SK-N-MC (cell line): ENCODE measurements around the gene GPR42.
"Not testable (repeated sequence)": the region's sequence is repeated elsewhere in the genome, so short reads cannot be mapped to it uniquely, and the experiment has no call there.

ENCODE experiments used
- DNase-seq: peaks from one replicate; pipeline ENCODE4 v3.0.0-alpha.2; 2011; ENCODE audit warnings: low read depth, low spot score
- H3K27ac ChIP-seq: fragments of 200-600 bp; sonication (generic); 2 replicates; pipeline ENCODE4 v1.5.1; 2016; ENCODE audit warnings: mixed run types
- H3K36me3 ChIP-seq: fragments of 200-600 bp; sonication (generic); 2 replicates; pipeline ENCODE4 v1.6.1; 2017; ENCODE audit warnings: antibody characterized with exemption, low read length, mixed read lengths; ENCODE audit not compliant: insufficient read depth
- H3K4me3 ChIP-seq: fragments of 200-600 bp; sonication (generic); 2 replicates; pipeline ENCODE4 v1.5.1; 2016
- H3K9ac ChIP-seq: fragments of 200-600 bp; sonication (generic); 2 replicates; pipeline ENCODE4 v1.8.0; 2017; ENCODE audit warnings: mixed run types, mixed read lengths; ENCODE audit not compliant: insufficient read length
- H3K9me3 ChIP-seq: fragments of 200-600 bp; sonication (generic); 2 replicates; pipeline ENCODE4 v1.6.1; 2017; ENCODE audit warnings: low read depth, mild to moderate bottlenecking, antibody characterized with exemption, low read length, moderate library complexity, mixed read lengths
- EZH2 ChIP-seq: fragments of 200-600 bp; sonication (generic); IDR thresholded peaks from one replicate; pipeline ENCODE4 v1.6.1; 2017; ENCODE audit warnings: antibody characterized with exemption
- FOXP2 ChIP-seq: optimal IDR thresholded peaks from 2 replicates; pipeline ENCODE3; 2011; ENCODE audit warnings: mild to moderate bottlenecking, moderate library complexity; ENCODE audit not compliant: insufficient read depth; ENCODE audit errors: extremely low read length, control extremely low read depth
- POLR2AphosphoS5 ChIP-seq: IDR thresholded peaks from 2 replicates; pipeline ENCODE4 v1.6.1; 2012; ENCODE audit warnings: mild to moderate bottlenecking, low read depth, low read length, borderline replicate concordance

GPR42 gene

DNA sequence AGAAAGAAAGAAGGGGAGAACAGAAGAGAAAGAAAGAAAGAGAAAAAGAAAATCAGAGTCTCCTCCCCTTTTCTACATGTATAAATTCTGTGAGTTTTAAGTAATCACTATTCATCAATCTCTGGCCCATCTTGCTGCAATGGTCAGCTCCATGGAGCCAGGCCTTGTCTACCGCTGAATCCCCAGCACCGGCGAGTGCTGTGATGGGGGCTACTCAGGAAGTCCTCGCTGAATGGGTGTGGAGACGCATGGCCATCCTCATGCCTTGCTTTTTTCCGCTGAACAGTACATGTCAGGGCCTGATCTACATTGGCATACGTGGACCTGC, 29.9 kb downstream of the GPR42 start:
- no peak overlapping the region for H3K9ac ChIP-seq
- no peaks in the 10 kb centered on the region for H3K36me3 ChIP-seq
- H3K4me3 ChIP-seq = no peak overlapping the region
- no peak for DNase-seq
- H3K9me3 ChIP-seq = no peaks in the 10 kb centered on the region
- no peak for TF ChIP-seq POLR2AphosphoS5
- no peak for TF ChIP-seq EZH2
- TF ChIP-seq FOXP2 = no peak
- H3K27ac ChIP-seq = no peak overlapping the region

DNA sequence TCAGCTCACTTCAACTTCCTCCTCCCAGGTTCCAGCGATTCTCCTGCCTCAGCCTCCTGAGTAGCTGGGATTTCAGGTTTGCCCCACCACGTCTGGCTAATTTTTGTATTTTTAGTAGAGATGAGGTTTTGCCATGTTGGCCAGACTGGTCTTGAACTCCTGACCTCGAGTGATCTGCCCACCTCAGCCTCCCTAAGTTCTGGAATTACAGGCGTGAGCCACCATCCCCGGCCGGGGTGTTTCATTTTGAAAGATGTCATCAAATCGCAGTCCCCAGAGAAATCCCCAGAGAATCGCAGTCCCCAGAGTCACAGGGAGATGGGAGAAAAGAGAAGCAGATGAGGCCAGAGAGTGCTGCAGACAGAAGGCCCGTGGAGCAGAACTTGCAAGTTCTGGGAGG, 30.5 kb downstream of the GPR42 start:
- not testable (repeated sequence) for H3K9ac ChIP-seq, H3K9me3 ChIP-seq, DNase-seq, H3K27ac ChIP-seq, H3K36me3 ChIP-seq, H3K4me3 ChIP-seq

DNA sequence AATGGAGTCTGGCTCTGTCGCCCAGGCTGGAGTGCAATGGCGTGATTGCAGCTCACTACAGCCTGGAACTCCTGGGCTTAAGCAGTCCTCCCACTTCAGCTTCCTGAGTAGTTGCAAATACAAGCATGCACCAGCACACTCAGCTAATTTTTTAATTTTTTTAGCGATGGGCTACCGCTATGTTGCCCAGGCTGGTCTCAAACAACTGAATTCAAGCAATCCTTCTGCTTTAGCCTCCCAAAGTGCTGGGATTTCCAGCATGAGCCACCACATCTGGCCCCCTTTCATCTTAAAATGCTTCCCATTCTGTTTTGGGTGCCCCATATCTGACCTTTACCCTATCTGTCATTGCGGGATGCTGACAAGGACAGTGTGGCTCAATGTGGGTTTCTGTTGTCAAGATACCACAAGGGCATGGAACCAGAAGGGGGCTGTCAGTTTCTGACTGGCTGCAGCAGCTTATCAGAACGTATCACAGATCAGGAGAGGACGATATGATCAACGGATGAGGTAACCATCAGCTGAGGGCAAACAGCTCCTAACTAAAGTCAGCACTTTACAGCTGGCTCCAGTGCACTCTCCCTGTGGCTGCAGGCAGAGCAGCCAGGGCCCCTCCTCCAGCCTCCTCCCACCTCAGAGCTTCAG, 32.4 kb downstream of the GPR42 start:
- no peak overlapping the region for H3K9ac ChIP-seq
- H3K27ac ChIP-seq = no peak overlapping the region
- TF ChIP-seq EZH2 = no peak
- TF ChIP-seq FOXP2 = no peak
- TF ChIP-seq POLR2AphosphoS5 = no peak
- DNase-seq = no peak
- H3K36me3 ChIP-seq = no peaks in the 10 kb centered on the region
- H3K4me3 ChIP-seq = no peak overlapping the region
- H3K9me3 ChIP-seq = no peaks in the 10 kb centered on the region

DNA sequence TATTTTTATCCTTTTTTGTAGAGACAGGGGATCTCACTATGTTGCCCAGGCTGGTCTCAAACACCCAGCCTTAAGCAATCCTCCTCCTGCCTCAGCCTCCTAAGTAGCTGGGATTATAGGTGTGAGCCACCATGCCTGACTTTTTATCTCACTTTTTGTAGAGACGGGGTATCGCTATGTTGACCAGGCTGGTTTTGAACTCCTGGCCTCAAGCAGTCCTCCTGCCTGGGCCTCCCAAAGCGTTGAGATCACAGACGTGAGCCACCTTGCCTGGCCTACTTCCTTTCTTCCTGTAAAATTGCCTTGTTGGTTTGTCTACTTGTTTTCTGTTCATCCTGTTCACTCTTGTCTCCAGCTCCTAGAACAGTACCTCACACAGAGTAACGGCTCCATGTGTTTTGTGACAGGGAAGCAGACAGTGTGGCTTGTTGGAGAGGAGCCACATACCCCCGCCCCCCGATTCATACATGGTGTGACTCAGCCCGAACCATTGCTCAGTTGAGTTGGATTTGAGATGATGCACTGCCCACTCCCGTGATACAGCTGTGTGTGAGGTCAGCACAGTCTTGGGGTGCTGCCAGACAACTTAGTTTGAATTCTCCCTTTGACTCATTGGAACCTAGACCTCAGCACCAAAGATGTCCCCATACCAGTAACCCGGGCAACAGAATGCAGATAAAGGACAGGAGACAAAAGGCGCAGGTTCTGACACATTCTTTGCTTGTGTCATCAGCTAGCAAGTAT, 34.2 kb downstream of the GPR42 start:
- no peak for TF ChIP-seq EZH2
- TF ChIP-seq FOXP2 = no peak
- no peak for TF ChIP-seq POLR2AphosphoS5
- Histone ChIP-seq H3K9me3 (no peaks in the 10 kb centered on the region), H3K36me3 (no peaks in the 10 kb centered on the region), H3K4me3 (no peak overlapping the region), H3K9ac (no peak overlapping the region), H3K27ac (no peak overlapping the region)
- DNase-seq = no peak

DNA sequence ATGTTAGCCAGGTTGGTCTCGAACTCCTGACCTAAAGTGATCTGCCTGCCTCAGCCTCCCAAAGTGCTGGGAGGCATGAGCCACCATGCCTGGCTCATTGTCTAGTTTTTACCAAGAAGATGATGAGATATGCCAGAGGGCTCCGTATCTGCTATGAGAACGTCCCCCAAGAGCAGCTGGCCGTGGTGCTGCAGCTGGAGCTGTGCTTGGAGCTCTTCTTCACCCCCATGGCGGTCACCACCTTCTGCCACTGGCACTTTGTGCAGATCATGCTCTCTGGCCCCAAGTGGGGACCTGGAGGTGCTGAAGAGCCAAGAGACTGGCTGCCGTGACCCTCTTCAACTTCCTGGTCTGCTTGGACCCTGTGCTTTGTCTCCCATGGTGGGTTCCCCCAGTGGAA, 36.8 kb downstream of the GPR42 start:
- Histone ChIP-seq H3K4me3 (no peak overlapping the region), H3K36me3 (no peaks in the 10 kb centered on the region), H3K27ac (no peak overlapping the region), H3K9me3 (no peaks in the 10 kb centered on the region), H3K9ac (no peak overlapping the region)
- DNase-seq = no peak
- TF ChIP-seq EZH2 (no peak), FOXP2 (no peak), POLR2AphosphoS5 (no peak)

DNA sequence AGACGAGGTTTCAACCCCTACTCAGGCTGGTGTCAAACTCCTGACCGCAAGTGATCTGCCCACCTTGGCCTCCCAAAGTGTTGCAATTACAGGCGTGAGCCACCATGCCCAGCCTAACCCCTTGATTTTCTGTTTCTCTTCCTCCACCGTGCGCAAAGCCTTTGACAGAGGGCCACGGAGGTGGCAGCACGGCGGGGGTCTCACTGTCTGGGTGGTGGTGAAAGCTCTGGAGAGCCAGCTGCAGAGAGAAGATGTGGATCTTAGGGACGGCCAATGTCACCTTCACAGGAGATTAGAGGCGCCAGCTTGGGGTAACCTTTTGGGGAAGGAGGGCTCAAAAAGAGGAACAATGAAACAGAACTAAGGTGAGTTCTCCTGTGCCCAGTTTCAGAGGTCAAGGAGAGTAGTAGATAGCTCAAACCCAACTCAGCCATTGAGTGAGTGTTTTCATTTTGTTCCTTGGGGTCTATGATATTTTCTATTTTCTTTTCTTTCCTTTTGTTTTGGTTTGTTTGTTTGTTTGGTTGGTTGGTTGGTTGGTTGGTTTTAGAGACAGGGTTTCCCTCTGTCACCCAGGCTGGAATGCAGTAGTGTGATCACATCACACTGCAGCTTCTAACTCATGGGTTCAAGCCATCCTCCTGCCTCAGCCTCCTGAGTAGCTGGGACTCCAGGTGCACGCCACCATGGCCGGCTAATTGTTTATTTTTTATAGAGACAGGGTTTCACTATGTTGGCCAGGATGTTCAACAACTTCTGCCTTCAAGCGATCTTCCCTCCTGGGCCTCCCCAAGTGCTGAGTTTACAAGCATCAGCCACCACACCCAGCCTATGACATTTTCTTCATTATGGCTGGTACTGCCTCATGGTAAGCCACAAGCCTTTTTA, 37.7 kb downstream of the GPR42 start:
- TF ChIP-seq POLR2AphosphoS5 = no peak
- no peak for TF ChIP-seq FOXP2
- no peak for TF ChIP-seq EZH2
- Histone ChIP-seq H3K9ac (no peak overlapping the region), H3K9me3 (no peaks in the 10 kb centered on the region), H3K36me3 (no peaks in the 10 kb centered on the region), H3K27ac (no peak overlapping the region), H3K4me3 (no peak overlapping the region)
- DNase-seq = no peak

DNA sequence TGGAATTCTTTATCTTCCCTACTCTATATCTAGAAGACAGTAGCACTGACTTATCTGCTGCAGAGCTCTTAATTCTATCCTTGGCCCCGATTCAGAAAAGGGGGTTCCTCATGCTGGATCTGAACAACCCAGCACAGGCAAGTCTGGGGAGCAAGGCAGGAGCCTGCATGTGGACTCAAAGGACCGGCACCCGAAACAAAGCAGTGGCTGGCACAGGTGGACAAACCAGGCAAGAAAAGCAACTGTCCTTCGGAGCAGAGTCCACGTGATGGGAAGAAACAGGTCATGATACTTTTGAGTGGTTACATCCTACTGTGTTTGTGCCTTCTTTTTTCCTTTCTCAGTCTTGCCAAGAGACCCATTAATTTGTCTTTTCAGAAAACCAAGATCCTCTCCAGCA, 38.3 kb downstream of the GPR42 start:
- no peak overlapping the region for H3K4me3 ChIP-seq
- H3K36me3 ChIP-seq = no peaks in the 10 kb centered on the region
- H3K9me3 ChIP-seq = no peaks in the 10 kb centered on the region
- no peak for DNase-seq
- TF ChIP-seq POLR2AphosphoS5 = no peak
- H3K9ac ChIP-seq = no peak overlapping the region
- no peak overlapping the region for H3K27ac ChIP-seq

DNA sequence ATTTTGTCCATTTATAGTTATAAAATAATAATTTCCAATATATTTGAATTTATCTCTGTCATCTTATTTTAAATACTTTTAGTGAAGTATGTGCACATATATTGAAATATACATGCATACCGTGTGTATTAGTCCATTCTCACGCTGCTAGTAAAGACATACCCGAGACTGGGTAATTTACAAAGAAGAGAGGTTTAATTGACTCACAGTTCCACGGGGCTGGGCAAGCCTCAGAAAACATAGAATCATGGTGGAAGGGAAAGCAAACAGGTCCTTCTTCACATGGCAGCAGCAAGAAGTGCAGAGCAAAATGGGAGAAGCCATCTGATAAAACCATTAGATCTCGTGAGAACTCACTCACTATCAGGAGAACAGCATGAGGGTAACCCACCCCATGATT, 39.6 kb downstream of the GPR42 start:
- no peak overlapping the region for H3K4me3 ChIP-seq
- H3K9ac ChIP-seq = no peak overlapping the region
- H3K36me3 ChIP-seq = no peaks in the 10 kb centered on the region
- TF ChIP-seq POLR2AphosphoS5 = no peak
- TF ChIP-seq FOXP2 = no peak
- TF ChIP-seq EZH2 = no peak
- no peaks in the 10 kb centered on the region for H3K9me3 ChIP-seq
- DNase-seq = no peak
- H3K27ac ChIP-seq = no peak overlapping the region
